Measurements from ENCODE around the gene RASAL2.
"Not testable (repeated sequence)": the region's sequence is repeated elsewhere in the genome, so short reads cannot be mapped to it uniquely, and the experiment has no call there.

The RASAL2 gene

GRCh38 chr1:178390280-178390679 is 296.4 kb downstream of the RASAL2 start:
- not testable (repeated sequence) for DNase-seq (ENCODE audit: low spot score)

- no peak for DNase-seq (ENCODE audit: low spot score)
These were observed 299.5 kb downstream of the RASAL2 start for GRCh38 chr1:178393370-178393769.

GRCh38 chr1:178396789-178397188 is 302.9 kb downstream of the RASAL2 start:
- DNase-seq (ENCODE audit: low spot score), result no peak

DNA sequence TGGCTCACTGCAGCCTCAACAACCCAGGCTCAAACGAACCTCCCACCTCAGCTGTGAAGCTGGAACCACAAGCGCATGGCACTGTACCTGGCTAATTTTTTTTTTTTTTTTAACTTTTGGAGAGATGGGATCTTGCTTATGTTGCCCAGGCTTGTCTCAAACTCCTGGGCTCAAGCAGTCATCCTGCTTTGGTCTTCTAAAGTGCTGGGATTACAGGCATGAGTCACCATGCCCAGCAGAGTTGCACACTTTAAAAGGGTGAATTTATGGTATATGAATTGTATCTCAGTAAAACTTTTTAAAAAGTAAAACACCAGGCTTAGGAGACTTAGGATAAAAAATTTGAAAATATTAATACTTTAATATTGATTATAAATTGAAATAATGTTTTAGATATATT is 303.8 kb downstream of the RASAL2 start:
- no peak for DNase-seq (ENCODE audit: low spot score)

- DNase-seq (ENCODE audit: low spot score), result no peak
These were observed 305.3 kb downstream of the RASAL2 start for GRCh38 chr1:178399177-178399728.

- DNase-seq (ENCODE audit: low spot score), result no peak
These were observed 311.2 kb downstream of the RASAL2 start for GRCh38 chr1:178405137-178405536.

- DNase-seq (ENCODE audit: low spot score), result no peak
These were observed 313.3 kb downstream of the RASAL2 start for GRCh38 chr1:178407215-178407614.

DNA sequence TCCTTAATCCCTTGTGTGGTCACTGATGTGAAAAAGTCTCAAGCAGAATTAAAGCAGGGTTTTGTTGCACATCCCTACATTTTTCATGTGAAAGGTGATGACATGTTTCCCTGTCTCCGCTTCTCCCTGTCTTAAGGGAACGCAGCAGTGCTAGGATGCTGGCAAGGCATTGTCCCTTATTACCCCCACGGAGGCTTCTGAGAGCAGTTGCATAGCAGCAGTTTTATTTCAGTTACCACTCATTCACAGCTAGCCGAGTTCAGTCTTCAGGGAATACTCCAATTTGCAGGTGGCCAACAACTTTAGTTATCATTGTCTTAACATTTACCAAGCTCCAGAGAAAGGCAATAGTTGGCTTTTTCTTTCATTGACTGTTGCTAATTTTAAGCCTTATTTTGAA is 313.8 kb downstream of the RASAL2 start:
- DNase-seq (ENCODE audit: low spot score), result no peak

GRCh38 chr1:178408871-178409270 is 315.0 kb downstream of the RASAL2 start:
- DNase-seq (ENCODE audit: low spot score), result no peak

- DNase-seq (ENCODE audit: low spot score), result no peak
These were observed 315.6 kb downstream of the RASAL2 start for GRCh38 chr1:178409541-178409940.

DNA sequence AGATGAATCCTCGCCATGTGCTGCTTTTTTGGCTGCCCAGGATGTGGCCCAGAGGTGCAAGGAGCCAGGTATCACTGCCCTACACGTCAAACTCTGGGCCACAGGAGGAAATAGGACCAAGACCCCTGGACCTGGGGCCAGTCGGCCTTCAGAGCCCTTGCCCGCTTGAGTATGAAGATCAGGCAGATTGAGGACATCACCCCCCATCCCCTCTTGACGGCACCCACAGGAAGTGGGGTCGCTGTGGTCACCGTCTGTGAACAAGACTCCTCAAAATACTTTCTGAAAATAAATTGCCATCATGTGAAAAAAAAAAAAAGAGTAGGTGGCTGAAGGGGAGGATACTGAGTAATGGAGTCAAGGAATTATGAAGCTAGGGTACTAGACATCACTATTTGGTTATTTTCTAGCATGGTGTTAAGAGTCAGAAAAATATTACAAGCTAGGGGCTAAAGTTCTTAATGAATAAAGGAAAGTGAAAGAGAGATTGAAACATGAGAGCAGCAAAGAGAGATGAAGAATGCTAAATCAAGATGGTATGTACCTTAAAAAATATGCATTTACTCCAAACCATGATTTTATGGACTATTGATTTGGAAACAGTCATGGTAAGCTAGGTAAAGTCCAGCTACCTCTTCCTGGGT is 318.0 kb downstream of the RASAL2 start:
- no peak for DNase-seq (ENCODE audit: low spot score)

- no peak for DNase-seq (ENCODE audit: low spot score)
These were observed 318.5 kb downstream of the RASAL2 start for GRCh38 chr1:178412400-178412770.

GRCh38 chr1:178417858-178418257 is 324.0 kb downstream of the RASAL2 start:
- DNase-seq (ENCODE audit: low spot score), result no peak

GRCh38 chr1:178418284-178418955 is 324.5 kb downstream of the RASAL2 start:
- DNase-seq (ENCODE audit: low spot score), result no peak

DNA sequence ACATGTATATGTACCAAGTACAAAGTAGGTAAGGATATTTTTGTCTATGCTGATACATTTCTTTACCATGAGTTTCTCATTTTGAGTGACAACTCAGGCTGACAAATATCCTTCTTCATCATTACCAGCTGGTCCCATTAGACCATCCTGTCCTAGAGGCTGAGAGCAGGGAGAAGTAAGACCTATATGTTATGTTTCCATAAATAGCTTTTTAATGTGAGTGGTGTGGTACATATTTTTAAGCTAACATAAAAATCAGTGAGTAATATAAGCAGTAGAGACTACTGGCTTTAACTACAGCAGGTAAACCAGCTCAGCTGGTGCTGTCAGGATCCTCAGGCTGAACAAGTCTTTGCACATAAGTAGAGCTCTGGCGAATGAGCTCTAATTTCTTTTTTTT is 340.5 kb downstream of the RASAL2 start:
- DNase-seq (ENCODE audit: low spot score), result no peak

GRCh38 chr1:178434899-178435435 is 341.1 kb downstream of the RASAL2 start:
- no peak for DNase-seq (ENCODE audit: low spot score)

DNA sequence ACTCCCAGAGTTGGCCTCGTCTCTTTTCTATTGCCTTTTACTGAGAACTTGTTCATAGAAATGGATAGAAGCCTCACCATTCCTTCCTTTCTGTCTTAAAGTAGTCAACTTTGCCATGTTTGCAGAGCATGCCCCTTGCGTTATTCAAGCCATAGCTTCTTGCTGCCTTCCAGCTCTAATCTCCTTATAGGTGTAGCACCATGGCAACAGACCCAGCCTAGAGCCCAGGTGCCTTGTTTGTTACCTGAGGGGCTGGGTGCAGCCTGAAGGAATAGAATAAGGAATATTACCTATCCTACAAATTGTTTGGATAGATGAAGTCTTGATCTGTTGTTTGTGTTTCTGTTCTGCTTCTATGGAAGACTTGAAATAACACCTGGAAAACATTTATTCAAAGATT is 343.0 kb downstream of the RASAL2 start:
- DNase-seq (ENCODE audit: low spot score), result no peak

DNA sequence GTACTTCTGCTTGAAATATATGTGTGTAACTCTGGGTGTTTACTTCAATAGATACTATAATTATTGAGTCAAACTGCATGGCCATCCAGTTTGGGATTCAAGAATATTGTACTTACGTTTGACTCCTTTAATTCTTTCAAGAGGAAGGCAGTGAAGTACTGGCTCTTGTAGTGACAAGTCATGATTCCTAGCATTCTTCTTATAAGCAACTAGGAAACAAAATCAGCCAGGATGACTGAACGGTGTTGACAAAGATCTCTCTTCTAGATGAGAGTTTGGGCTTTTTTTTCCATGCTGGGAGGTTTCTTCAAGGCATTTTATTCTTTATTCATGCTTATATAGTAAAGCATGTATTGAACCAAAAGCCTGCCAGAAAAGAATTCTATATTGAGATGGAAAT is 344.5 kb downstream of the RASAL2 start:
- DNase-seq (ENCODE audit: low spot score), result no peak

DNA sequence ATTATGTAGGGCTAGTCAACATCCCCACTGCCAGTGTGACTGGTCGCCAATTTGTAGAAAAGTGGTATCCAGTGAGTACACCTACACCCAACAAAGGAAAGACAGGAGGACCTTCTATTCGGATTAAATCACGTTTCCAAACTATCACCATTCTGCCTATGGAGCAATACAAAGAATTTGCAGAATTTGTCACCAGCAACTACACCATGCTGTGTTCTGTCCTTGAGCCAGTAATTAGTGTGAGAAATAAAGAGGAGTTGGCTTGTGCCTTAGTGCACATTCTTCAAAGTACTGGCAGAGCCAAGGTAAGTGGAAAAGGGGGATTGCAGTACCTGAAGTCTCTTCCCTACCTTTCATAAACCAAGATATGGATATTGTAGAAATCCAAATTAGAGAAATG is 349.0 kb downstream of the RASAL2 start:
- DNase-seq (ENCODE audit: low spot score), result no peak

GRCh38 chr1:178450871-178451270 is 357.0 kb downstream of the RASAL2 start:
- no peak for DNase-seq (ENCODE audit: low spot score)

DNA sequence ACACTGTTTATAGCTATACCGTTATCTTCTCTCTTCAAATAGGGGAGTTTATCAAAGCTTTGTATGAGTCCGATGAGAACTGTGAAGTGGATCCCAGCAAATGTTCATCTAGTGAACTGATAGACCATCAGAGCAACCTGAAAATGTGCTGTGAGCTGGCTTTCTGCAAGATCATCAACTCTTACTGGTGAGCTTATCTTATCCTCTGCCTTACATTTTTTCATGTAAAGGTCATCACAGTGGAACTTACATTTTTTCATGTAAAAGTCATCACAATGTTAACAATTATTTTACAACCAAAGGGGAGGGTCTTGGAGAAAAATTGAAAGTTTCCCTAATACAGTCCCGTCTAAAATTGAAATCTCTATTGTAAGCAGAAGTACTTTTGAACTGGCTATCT is 357.6 kb downstream of the RASAL2 start:
- DNase-seq (ENCODE audit: low spot score), result no peak

GRCh38 chr1:178452013-178452412 is 358.1 kb downstream of the RASAL2 start:
- no peak for DNase-seq (ENCODE audit: low spot score)

- DNase-seq (ENCODE audit: low spot score), result no peak
These were observed 362.6 kb downstream of the RASAL2 start for GRCh38 chr1:178456472-178456871.

All from pons (tissue), 1 donor.